Astrocyte (in vitro differentiated cells and primary cell): ENCODE measurements around the gene FTO.

Experiments
- EZH2 ChIP-seq: IDR thresholded peaks from 2 replicates; pipeline ENCODE4 v1.6.1; 2012; ENCODE audit warnings: mild to moderate bottlenecking, low read length, inconsistent platforms; ENCODE audit not compliant: insufficient read depth
- TF ChIP-seq, protein P1 (sequence below): IDR thresholded peaks from 2 replicates; pipeline ENCODE4 v1.5.1; 2011; ENCODE audit warnings: low read depth, mild to moderate bottlenecking, inconsistent platforms, low read length, moderate library complexity; ENCODE audit not compliant: insufficient read depth

DNA sequence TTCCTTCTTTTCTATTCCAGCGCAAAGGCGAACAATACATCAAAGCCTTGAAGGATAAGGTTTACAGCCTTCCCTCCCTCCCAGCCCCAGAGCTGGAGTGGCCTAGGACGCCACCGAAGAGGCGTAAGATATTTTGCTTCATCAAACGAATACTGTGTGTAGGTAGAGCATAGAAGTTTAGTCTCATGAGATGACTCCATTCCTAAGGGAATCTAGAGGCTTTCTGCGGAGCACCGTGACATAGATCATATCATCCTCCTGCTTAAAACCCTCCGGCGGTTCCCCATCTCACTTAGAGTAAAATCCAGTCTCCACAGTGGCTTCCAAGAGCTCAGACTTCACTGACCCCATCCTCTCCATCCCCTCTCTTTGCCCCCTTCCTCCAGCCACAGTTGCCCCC lies 390.7 kb downstream of the FTO start:
- TF ChIP-seq, protein P1, sequence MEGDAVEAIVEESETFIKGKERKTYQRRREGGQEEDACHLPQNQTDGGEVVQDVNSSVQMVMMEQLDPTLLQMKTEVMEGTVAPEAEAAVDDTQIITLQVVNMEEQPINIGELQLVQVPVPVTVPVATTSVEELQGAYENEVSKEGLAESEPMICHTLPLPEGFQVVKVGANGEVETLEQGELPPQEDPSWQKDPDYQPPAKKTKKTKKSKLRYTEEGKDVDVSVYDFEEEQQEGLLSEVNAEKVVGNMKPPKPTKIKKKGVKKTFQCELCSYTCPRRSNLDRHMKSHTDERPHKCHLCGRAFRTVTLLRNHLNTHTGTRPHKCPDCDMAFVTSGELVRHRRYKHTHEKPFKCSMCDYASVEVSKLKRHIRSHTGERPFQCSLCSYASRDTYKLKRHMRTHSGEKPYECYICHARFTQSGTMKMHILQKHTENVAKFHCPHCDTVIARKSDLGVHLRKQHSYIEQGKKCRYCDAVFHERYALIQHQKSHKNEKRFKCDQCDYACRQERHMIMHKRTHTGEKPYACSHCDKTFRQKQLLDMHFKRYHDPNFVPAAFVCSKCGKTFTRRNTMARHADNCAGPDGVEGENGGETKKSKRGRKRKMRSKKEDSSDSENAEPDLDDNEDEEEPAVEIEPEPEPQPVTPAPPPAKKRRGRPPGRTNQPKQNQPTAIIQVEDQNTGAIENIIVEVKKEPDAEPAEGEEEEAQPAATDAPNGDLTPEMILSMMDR: no peak
- no peak for TF ChIP-seq EZH2
